ENCODE measurements around the gene HPGD.

The HPGD gene

GRCh38 chr4:174460684-174461083 is 61.6 kb downstream of the HPGD start:
- no peak for DNase-seq (ENCODE audit: low spot score)
- no peak overlapping the region for H3K27ac ChIP-seq
- ChIA-PET POLR2A (ENCODE audit: low non-redundant PET) (no interaction called here), CTCF (no interaction called here)
- no peak for TF ChIP-seq CTCF (conservative IDR thresholded peaks at IDR 0.05; ENCODE audit: low read depth)

- TF ChIP-seq CTCF (conservative IDR thresholded peaks at IDR 0.05; ENCODE audit: low read depth): no peak
- POLR2A ChIA-PET (ENCODE audit: low non-redundant PET): no interaction called here
- DNase-seq (ENCODE audit: low spot score): no peak
- H3K27ac ChIP-seq: no peak overlapping the region
- CTCF ChIA-PET: interaction anchor here (0.6 kb wide), 1 partner anchor 1506 kb away, joined by 6 read pairs; no protein-coding TSS in a partner anchor
These were observed 64.8 kb downstream of the HPGD start for GRCh38 chr4:174457468-174457867.

- ChIA-PET POLR2A (ENCODE audit: low non-redundant PET) (no interaction called here), CTCF (interaction anchor here (0.7 kb wide), 1 partner anchor 38 kb away, joined by 3 read pairs; no protein-coding TSS in a partner anchor)
- DNase-seq (ENCODE audit: low spot score): no peak
- TF ChIP-seq CTCF (conservative IDR thresholded peaks at IDR 0.05; ENCODE audit: low read depth): no peak
- no peak overlapping the region for H3K27ac ChIP-seq
These were observed 67.3 kb downstream of the HPGD start for GRCh38 chr4:174454815-174455473.

- H3K27ac ChIP-seq: no peak overlapping the region
- CTCF ChIA-PET: no interaction called here
- POLR2A ChIA-PET (ENCODE audit: low non-redundant PET): no interaction called here
- no peak for DNase-seq (ENCODE audit: low spot score)
- TF ChIP-seq CTCF (conservative IDR thresholded peaks at IDR 0.05; ENCODE audit: low read depth): no peak
These were observed 70.5 kb downstream of the HPGD start for GRCh38 chr4:174451718-174452296.

GRCh38 chr4:174450786-174451125 is 71.5 kb downstream of the HPGD start:
- no peak for DNase-seq (ENCODE audit: low spot score)
- POLR2A ChIA-PET (ENCODE audit: low non-redundant PET): no interaction called here
- no peak for TF ChIP-seq CTCF (conservative IDR thresholded peaks at IDR 0.05; ENCODE audit: low read depth)
- no peak overlapping the region for H3K27ac ChIP-seq
- CTCF ChIA-PET: no interaction called here

- ChIA-PET CTCF (no interaction called here), POLR2A (ENCODE audit: low non-redundant PET) (no interaction called here)
- no peak for DNase-seq (ENCODE audit: low spot score)
- no peak for TF ChIP-seq CTCF (conservative IDR thresholded peaks at IDR 0.05; ENCODE audit: low read depth)
- no peak overlapping the region for H3K27ac ChIP-seq
These were observed 72.1 kb downstream of the HPGD start for GRCh38 chr4:174449944-174450785.

Measured in RWPE1 (cell line).